K562 (cell line): Measurements from ENCODE around the gene ALDH16A1. TPM values are rescaled to one million over a fixed set of nuclear protein-coding genes. Genes with fewer than 3 reads are reported as not detected.

ENCODE experiments used
- ADNP ChIP-seq: fragments of 200-800 bp; sonication (Bioruptor generic); IDR thresholded peaks from 2 replicates; pipeline ENCODE4 v1.6.1; 2016; ENCODE audit warnings: missing genetic modification characterization, missing compliant biosample characterization
- BCOR ChIP-seq: fragments of 450-650 bp; IDR thresholded peaks from 2 replicates; pipeline ENCODE4 v1.6.1; 2016
- EP300 ChIP-seq: IDR thresholded peaks from 2 replicates; pipeline ENCODE4 v1.6.1; 2012; ENCODE audit warnings: low read length, improper control_type of control experiment
- ESRRA ChIP-seq: fragments of 450-650 bp; IDR thresholded peaks from 2 replicates; pipeline ENCODE4 v1.6.1; 2014; ENCODE audit warnings: low read depth, mild to moderate bottlenecking, moderate library complexity, borderline replicate concordance
- GABPB2 ChIP-seq: fragments of 250-450 bp; sonication (Bioruptor Pico); conservative IDR thresholded peaks from 2 replicates; pipeline ENCODE4 v1.5.1; 2021; ENCODE audit warnings: mild to moderate bottlenecking
- KDM1A ChIP-seq, 2 experiments: fragments of 450-650 bp; IDR thresholded peaks; 2 replicates each; pipeline ENCODE4 v1.6.1; 2016; ENCODE audit warnings: mild to moderate bottlenecking in 2 of 2
- MIER1 ChIP-seq: fragments of 450-650 bp; IDR thresholded peaks from 2 replicates; pipeline ENCODE4 v1.6.1; 2016; ENCODE audit warnings: antibody characterized with exemption, mild to moderate bottlenecking, low read depth
- MNT ChIP-seq, 2 experiments: fragments of 450-650 bp; conservative IDR thresholded peaks; 2 replicates each; pipeline ENCODE4 v1.6.1; 2017; ENCODE audit warnings: mild to moderate bottlenecking in 2 of 2, moderate library complexity in 2 of 2
- NKRF ChIP-seq: fragments of 450-650 bp; IDR thresholded peaks from 2 replicates; pipeline ENCODE4 v1.6.1; 2016; ENCODE audit warnings: borderline replicate concordance
- ZNF134 ChIP-seq: fragments of 250-450 bp; sonication (Bioruptor Pico); conservative IDR thresholded peaks from 2 replicates; pipeline ENCODE4 v1.4.0; 2020
- polyA plus RNA-seq, 8 experiments: library from polyadenylated mRNA; depleted of rRNA in 4 of 8; stranded (reverse) in 5 of 8; unstranded in 3 of 8; fragments of >200 nt; fragmentation: Nextera tagmentation in 2 of 8; fragmentation: Illumina TruSeq in 1 of 8; extraction: Ambion mirVana in 2 of 8; extraction: Trizol in 1 of 8; gene quantifications; 2 replicates each; pipeline versions ENCODE4 v1.2.1 to v1.2.3, GENCODE V29; 2011 to 2014; ENCODE audit warnings: inconsistent platforms in 1 of 8, missing spikeins in 1 of 8
- total RNA-seq, 7 experiments: library from RNA; depleted of rRNA in 6 of 7; stranded (reverse); fragments of >200 nt in 6 of 7; fragmentation: Illumina TruSeq in 2 of 7; extraction: Trizol in 2 of 7; gene quantifications; 2 replicates each; pipeline versions ENCODE4 v1.2.1 to v1.2.3, GENCODE V29; 2011 to 2021; ENCODE audit warnings: low replicate concordance in 1 of 7
- TF ChIP-seq, protein P1 (sequence below): fragments of 250-450 bp; sonication (Bioruptor Pico); IDR thresholded peaks from 2 replicates; pipeline ENCODE4 v1.5.0; 2021; ENCODE audit warnings: mild to moderate bottlenecking, moderate library complexity
- TF ChIP-seq, protein P2 (sequence below): sonication (generic); formaldehyde crosslinking; IDR thresholded peaks from 2 replicates; pipeline ENCODE4 v1.8.0; 2023; ENCODE audit warnings: mild to moderate bottlenecking, missing genetic modification reagents
- TF ChIP-seq, protein P3 (sequence below), 3 experiments: fragments of 200-800 bp in 1 of 3; fragments of 250-450 bp in 1 of 3; fragments of 450-650 bp in 1 of 3; sonication (Bioruptor Pico) in 1 of 3; sonication (Bioruptor generic) in 1 of 3; formaldehyde crosslinking in 1 of 3; IDR thresholded peaks; 2 replicates each; pipeline versions ENCODE4 v1.6.1 to v1.8.0; 2016 to 2022; ENCODE audit warnings: mild to moderate bottlenecking in 2 of 3, missing genetic modification characterization in 2 of 3, missing compliant biosample characterization in 1 of 3, moderate library complexity in 1 of 3

ALDH16A1 gene
- total and polyA plus RNA-seq, 9 of the 15 experiments (the other 6 are each of a cell fraction or from before 2014, with no cell fraction given), result 2.2 to 52.2 (median 7.6) TPM

- TF ChIP-seq KDM1A (IDR thresholded peaks at IDR 0.05) (peak; percentile 55 to 69; a peak in 3 of 4 replicates), ESRRA (peak; percentile 15; the same call in 1 of the 2 replicates), GABPB2 (CRISPR knock-in tag) (no peak), ADNP (tag) (no peak), NKRF (no peak), EP300 (0 out of 2 replicates have a peak, but pooled peaks have one; percentile 9), MNT (conservative IDR thresholded peaks at IDR 0.05) (0 out of 4 replicates have a peak, but pooled peaks of 1 of the 2 experiments have one; percentile 39), MIER1 (peak; percentile 100), BCOR (peak; percentile 65; the same call in 1 of the 2 replicates), ZNF134 (CRISPR knock-in tag) (no peak)
- TF ChIP-seq, protein P1, sequence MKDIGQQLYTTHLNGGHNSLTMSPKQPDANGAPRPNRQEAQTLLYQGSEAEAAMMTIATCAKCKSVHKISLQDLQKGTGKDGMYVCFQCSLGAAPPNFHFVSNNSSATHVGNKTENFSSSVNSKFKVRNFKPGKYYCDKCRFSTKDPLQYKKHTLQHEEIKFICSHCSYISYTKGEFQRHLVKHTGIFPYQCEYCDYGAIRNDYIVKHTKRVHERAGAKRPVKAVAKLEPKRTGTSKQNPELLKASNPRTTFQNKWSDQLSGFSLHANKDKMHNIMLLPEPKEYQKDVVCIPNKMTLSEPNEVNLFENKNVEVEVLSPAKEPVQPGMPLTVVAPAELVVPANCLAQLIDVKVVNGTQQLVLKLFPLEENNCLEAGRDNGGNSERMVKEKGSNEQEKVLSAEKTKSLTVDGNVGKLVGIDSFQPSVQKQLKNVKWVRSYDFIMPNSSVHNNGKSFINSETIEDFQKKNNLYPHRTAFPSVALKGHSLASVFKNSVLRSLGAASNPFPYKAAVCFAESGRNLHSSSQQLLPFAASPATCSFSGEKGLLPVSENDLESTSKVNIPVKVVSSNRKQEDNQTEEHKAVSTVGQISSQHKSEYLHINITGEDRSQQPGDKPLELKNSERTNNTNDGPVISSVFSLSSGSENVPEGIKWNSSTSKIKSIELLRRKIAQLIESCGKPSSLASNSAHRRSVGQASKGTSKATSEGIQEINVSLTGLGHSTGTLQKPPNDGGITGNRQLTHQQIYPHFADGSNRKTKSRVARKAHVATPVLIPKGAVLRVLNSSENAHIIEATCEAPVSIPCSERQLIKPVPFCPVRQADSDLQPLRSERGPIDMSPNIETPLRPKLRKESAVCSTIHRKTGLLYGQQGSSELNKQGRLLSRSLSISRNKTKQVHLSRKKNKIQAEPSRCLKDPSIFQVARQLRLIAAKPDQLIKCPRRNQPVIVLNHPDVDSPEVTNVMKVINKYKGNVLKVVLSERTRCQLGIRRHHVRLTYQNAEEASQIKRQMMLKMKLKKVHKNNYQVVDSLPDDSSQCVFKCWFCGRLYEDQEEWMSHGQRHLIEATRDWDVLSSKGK (CRISPR knock-in tag), result no peak
- TF ChIP-seq, protein P2, sequence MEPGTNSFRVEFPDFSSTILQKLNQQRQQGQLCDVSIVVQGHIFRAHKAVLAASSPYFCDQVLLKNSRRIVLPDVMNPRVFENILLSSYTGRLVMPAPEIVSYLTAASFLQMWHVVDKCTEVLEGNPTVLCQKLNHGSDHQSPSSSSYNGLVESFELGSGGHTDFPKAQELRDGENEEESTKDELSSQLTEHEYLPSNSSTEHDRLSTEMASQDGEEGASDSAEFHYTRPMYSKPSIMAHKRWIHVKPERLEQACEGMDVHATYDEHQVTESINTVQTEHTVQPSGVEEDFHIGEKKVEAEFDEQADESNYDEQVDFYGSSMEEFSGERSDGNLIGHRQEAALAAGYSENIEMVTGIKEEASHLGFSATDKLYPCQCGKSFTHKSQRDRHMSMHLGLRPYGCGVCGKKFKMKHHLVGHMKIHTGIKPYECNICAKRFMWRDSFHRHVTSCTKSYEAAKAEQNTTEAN (CRISPR knock-in tag), result 0 out of 2 replicates have a peak, but pooled peaks have one; percentile 59
- TF ChIP-seq, protein P3, sequence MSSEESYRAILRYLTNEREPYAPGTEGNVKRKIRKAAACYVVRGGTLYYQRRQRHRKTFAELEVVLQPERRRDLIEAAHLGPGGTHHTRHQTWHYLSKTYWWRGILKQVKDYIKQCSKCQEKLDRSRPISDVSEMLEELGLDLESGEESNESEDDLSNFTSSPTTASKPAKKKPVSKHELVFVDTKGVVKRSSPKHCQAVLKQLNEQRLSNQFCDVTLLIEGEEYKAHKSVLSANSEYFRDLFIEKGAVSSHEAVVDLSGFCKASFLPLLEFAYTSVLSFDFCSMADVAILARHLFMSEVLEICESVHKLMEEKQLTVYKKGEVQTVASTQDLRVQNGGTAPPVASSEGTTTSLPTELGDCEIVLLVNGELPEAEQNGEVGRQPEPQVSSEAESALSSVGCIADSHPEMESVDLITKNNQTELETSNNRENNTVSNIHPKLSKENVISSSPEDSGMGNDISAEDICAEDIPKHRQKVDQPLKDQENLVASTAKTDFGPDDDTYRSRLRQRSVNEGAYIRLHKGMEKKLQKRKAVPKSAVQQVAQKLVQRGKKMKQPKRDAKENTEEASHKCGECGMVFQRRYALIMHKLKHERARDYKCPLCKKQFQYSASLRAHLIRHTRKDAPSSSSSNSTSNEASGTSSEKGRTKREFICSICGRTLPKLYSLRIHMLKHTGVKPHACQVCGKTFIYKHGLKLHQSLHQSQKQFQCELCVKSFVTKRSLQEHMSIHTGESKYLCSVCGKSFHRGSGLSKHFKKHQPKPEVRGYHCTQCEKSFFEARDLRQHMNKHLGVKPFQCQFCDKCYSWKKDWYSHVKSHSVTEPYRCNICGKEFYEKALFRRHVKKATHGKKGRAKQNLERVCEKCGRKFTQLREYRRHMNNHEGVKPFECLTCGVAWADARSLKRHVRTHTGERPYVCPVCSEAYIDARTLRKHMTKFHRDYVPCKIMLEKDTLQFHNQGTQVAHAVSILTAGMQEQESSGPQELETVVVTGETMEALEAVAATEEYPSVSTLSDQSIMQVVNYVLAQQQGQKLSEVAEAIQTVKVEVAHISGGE (CRISPR knock-in tag; IDR thresholded peaks at IDR 0.05), result no peak
These were observed 22.8 kb upstream of the ALDH16A1 start (continued) for GRCh38 chr19:49430172-49430677.
